HG03103 (cell line): ENCODE measurements around the gene CENPX.

Experiments used
- ATAC-seq: cut with Tn5 transposase; IDR thresholded peaks from one replicate; pipeline ENCODE4 v1.9.1; 2021; ENCODE audit warnings: low read depth; ENCODE audit not compliant: unreplicated experiment

Gene CENPX

GRCh38 chr17:82025401-82026107 is 2.9 kb upstream of the CENPX start:
- ATAC-seq, result no peak

- ATAC-seq, result no peak
Measured at GRCh38 chr17:82024859-82025258, 2.2 kb upstream of the CENPX start.

- ATAC-seq, result no peak
Measured at GRCh38 chr17:82023447-82024241, 966 bp upstream of the CENPX start.

- ATAC-seq, result peak; percentile 82
Measured at GRCh38 chr17:82022981-82023446, 336 bp upstream of the CENPX start, which contains the start of gene LRRC45. TSS of gene LRRC45 (plus strand) at chr17:82023305. CDS start at chr17:82023644, 339 bp downstream.

- no peak for ATAC-seq
Measured at GRCh38 chr17:82021900-82022309, 773 bp downstream of the CENPX start.

GRCh38 chr17:82021107-82021899 is 1.4 kb downstream of the CENPX start:
- ATAC-seq, result no peak

- ATAC-seq, result no peak
Measured at GRCh38 chr17:82020572-82021106, 2.0 kb downstream of the CENPX start.

GRCh38 chr17:82019690-82020571 is 2.7 kb downstream of the CENPX start:
- no peak for ATAC-seq

GRCh38 chr17:82018989-82019689 is 3.5 kb downstream of the CENPX start:
- no peak for ATAC-seq

- ATAC-seq, result no peak
Measured at GRCh38 chr17:82018152-82018988, 4.3 kb downstream of the CENPX start.

GRCh38 chr17:82017612-82018151 is 5.0 kb downstream of the CENPX start:
- no peak for ATAC-seq

GRCh38 chr17:82016875-82017459 is 5.7 kb downstream of the CENPX start:
- no peak for ATAC-seq

- no peak for ATAC-seq
Measured at GRCh38 chr17:82016061-82016874, 6.4 kb downstream of the CENPX start.

- no peak for ATAC-seq
Measured at GRCh38 chr17:82015311-82015971, 7.2 kb downstream of the CENPX start.

- no peak for ATAC-seq
Measured at GRCh38 chr17:82014971-82015310, 7.7 kb downstream of the CENPX start.

- ATAC-seq, result no peak
Measured at GRCh38 chr17:82014432-82014831, 8.2 kb downstream of the CENPX start.
